Measurements from ENCODE around the gene CCDC85C.

Gene CCDC85C

GRCh38 chr14:99581938-99582337 is 22.1 kb downstream of the CCDC85C start:
- H3K36me3 ChIP-seq (ENCODE audit: insufficient read depth): no peaks in the 10 kb centered on the region

GRCh38 chr14:99581374-99581773 is 22.6 kb downstream of the CCDC85C start:
- H3K9ac ChIP-seq: no peak overlapping the region
- no peak overlapping the region for H3K4me2 ChIP-seq
- H3K27ac ChIP-seq: no peak overlapping the region
- no peak overlapping the region for H3K4me3 ChIP-seq (IDR thresholded peaks at IDR 0.05; ENCODE audit: insufficient read depth, low read depth, low read length)
- H3K4me1 ChIP-seq (ENCODE audit: low read depth, poor library complexity, severe bottlenecking): peaks cover under 1% of the 10 kb centered on the region
- H4K20me1 ChIP-seq (ENCODE audit: insufficient read depth): no peaks in the 10 kb centered on the region
- no peaks in the 10 kb centered on the region for H3K36me3 ChIP-seq (ENCODE audit: insufficient read depth)
- no peaks in the 10 kb centered on the region for H3K27me3 ChIP-seq (ENCODE audit: insufficient read depth, low read depth)
- H3K79me2 ChIP-seq (ENCODE audit: insufficient read depth, low read depth): no peaks in the 10 kb centered on the region
- no peak for TF ChIP-seq CTCF (conservative IDR thresholded peaks at IDR 0.05; ENCODE audit: low read depth, low read length)
- H2AFZ ChIP-seq (ENCODE audit: low read depth): no peak overlapping the region

More at GRCh38 chr14:99581938-99582337, 22.1 kb downstream of the CCDC85C start:
- no peaks in the 10 kb centered on the region for H3K4me1 ChIP-seq (ENCODE audit: low read depth, poor library complexity, severe bottlenecking)
- H3K79me2 ChIP-seq (ENCODE audit: insufficient read depth, low read depth): no peaks in the 10 kb centered on the region
- no peaks in the 10 kb centered on the region for H3K27me3 ChIP-seq (ENCODE audit: insufficient read depth, low read depth)
- no peak overlapping the region for H3K9ac ChIP-seq
- no peak overlapping the region for H2AFZ ChIP-seq (ENCODE audit: low read depth)
- no peak for TF ChIP-seq CTCF (conservative IDR thresholded peaks at IDR 0.05; ENCODE audit: low read depth, low read length)
- no peak overlapping the region for H3K4me3 ChIP-seq (IDR thresholded peaks at IDR 0.05; ENCODE audit: insufficient read depth, low read depth, low read length)
- H3K27ac ChIP-seq: no peak overlapping the region
- H3K4me2 ChIP-seq: no peak overlapping the region
- H4K20me1 ChIP-seq (ENCODE audit: insufficient read depth): no peaks in the 10 kb centered on the region

- no peaks in the 10 kb centered on the region for H3K27me3 ChIP-seq (ENCODE audit: insufficient read depth, low read depth)
- TF ChIP-seq CTCF (conservative IDR thresholded peaks at IDR 0.05; ENCODE audit: low read depth, low read length): no peak
- H3K36me3 ChIP-seq (ENCODE audit: insufficient read depth): no peaks in the 10 kb centered on the region
- no peak overlapping the region for H3K27ac ChIP-seq
- no peak overlapping the region for H3K4me2 ChIP-seq
- peaks cover 13% of the 10 kb centered on the region for H3K4me1 ChIP-seq (ENCODE audit: low read depth, poor library complexity, severe bottlenecking)
- no peak overlapping the region for H3K4me3 ChIP-seq (IDR thresholded peaks at IDR 0.05; ENCODE audit: insufficient read depth, low read depth, low read length)
- H3K9ac ChIP-seq: no peak overlapping the region
- no peak overlapping the region for H2AFZ ChIP-seq (ENCODE audit: low read depth)
- H4K20me1 ChIP-seq (ENCODE audit: insufficient read depth): no peaks in the 10 kb centered on the region
- H3K79me2 ChIP-seq (ENCODE audit: insufficient read depth, low read depth): no peaks in the 10 kb centered on the region
Measured at GRCh38 chr14:99579903-99580571, 24.0 kb downstream of the CCDC85C start.

- Histone ChIP-seq H3K4me2 (no peak overlapping the region), H3K36me3 (ENCODE audit: insufficient read depth) (no peaks in the 10 kb centered on the region), H4K20me1 (ENCODE audit: insufficient read depth) (no peaks in the 10 kb centered on the region), H3K9ac (no peak overlapping the region), H3K27me3 (ENCODE audit: insufficient read depth, low read depth) (no peaks in the 10 kb centered on the region), H3K79me2 (ENCODE audit: insufficient read depth, low read depth) (no peaks in the 10 kb centered on the region), H3K4me1 (ENCODE audit: low read depth, poor library complexity, severe bottlenecking) (peaks cover 13% of the 10 kb centered on the region), H3K4me3 (IDR thresholded peaks at IDR 0.05; ENCODE audit: insufficient read depth, low read depth, low read length) (no peak overlapping the region), H2AFZ (ENCODE audit: low read depth) (no peak overlapping the region), H3K27ac (no peak overlapping the region)
- no peak for TF ChIP-seq CTCF (conservative IDR thresholded peaks at IDR 0.05; ENCODE audit: low read depth, low read length)
Measured at GRCh38 chr14:99579120-99579836, 24.7 kb downstream of the CCDC85C start.

All from KMS-11 (cell line).